Adipocyte (in vitro differentiated cells): ENCODE measurements around the gene AP5B1.

Experiments used
- DNase-seq: peaks from one replicate; pipeline ENCODE4 v3.0.0-alpha.2; 2015; ENCODE audit warnings: low read depth
- H3K27me3 ChIP-seq: replicated peaks from 2 replicates; pipeline ENCODE4 v1.7.0; 2013; ENCODE audit warnings: mild to moderate bottlenecking, low read length, moderate library complexity; ENCODE audit not compliant: control insufficient read depth, insufficient read depth
- H3K36me3 ChIP-seq: 2 replicates; pipeline ENCODE4 v1.7.0; 2013; ENCODE audit warnings: low read length, mild to moderate bottlenecking, moderate library complexity; ENCODE audit not compliant: control insufficient read depth, insufficient read depth, severe bottlenecking
- H3K4me1 ChIP-seq: 2 replicates; pipeline ENCODE4 v1.7.0; 2013; ENCODE audit warnings: mild to moderate bottlenecking, low read length, moderate library complexity; ENCODE audit not compliant: control insufficient read depth, insufficient read depth
- H3K4me3 ChIP-seq: 2 replicates; pipeline ENCODE4 v1.7.0; 2013; ENCODE audit warnings: mild to moderate bottlenecking, low read length, moderate library complexity
- H3K9ac ChIP-seq: 2 replicates; pipeline ENCODE4 v1.7.0; 2013; ENCODE audit warnings: mild to moderate bottlenecking, low read length, moderate library complexity
- H3K9me3 ChIP-seq: 2 replicates; pipeline ENCODE4 v1.7.0; 2013; ENCODE audit warnings: mild to moderate bottlenecking, low read length, moderate library complexity; ENCODE audit not compliant: control insufficient read depth

The AP5B1 gene

GRCh38 chr11:65780770-65781151 is at the start of gene AP5B1:
TSS of gene AP5B1 (minus strand) at chr11:65780976. CDS start at chr11:65780591, 385 bp downstream.
- peak within 1 kb of the TSS; percentile 98 for H3K9ac ChIP-seq
- H3K4me1 ChIP-seq: peaks cover 35% of the 10 kb centered on the region
- H3K4me3 ChIP-seq: peak within 1 kb of the TSS; percentile 97
- DNase-seq: peak; percentile 92
- no peaks in the 10 kb centered on the region for H3K9me3 ChIP-seq
- peaks cover 25% of the 10 kb centered on the region for H3K36me3 ChIP-seq
- H3K27me3 ChIP-seq: peaks cover 8% of the 10 kb centered on the region

GRCh38 chr11:65829459-65829858 is 48.7 kb upstream of the AP5B1 start:
- Histone ChIP-seq H3K9ac (no peak overlapping the region), H3K9me3 (no peaks in the 10 kb centered on the region), H3K36me3 (no peaks in the 10 kb centered on the region), H3K4me1 (peaks cover 7% of the 10 kb centered on the region), H3K27me3 (peaks cover 2% of the 10 kb centered on the region), H3K4me3 (no peak overlapping the region)
- DNase-seq: no peak

- Histone ChIP-seq H3K36me3 (no peaks in the 10 kb centered on the region), H3K4me1 (no peaks in the 10 kb centered on the region), H3K9ac (no peak overlapping the region), H3K4me3 (no peak overlapping the region), H3K9me3 (no peaks in the 10 kb centered on the region), H3K27me3 (peaks cover 2% of the 10 kb centered on the region)
- no peak for DNase-seq
These were observed 46.4 kb upstream of the AP5B1 start for GRCh38 chr11:65826984-65827735.

- no peaks in the 10 kb centered on the region for H3K9me3 ChIP-seq
- no peak overlapping the region for H3K4me3 ChIP-seq
These were observed 42.2 kb upstream of the AP5B1 start for GRCh38 chr11:65822776-65823528.

GRCh38 chr11:65821107-65821506 is 40.3 kb upstream of the AP5B1 start:
- peaks cover 4% of the 10 kb centered on the region for H3K4me1 ChIP-seq
- H3K36me3 ChIP-seq: no peaks in the 10 kb centered on the region
- H3K4me3 ChIP-seq: no peak overlapping the region
- DNase-seq: no peak
- no peaks in the 10 kb centered on the region for H3K9me3 ChIP-seq
- H3K9ac ChIP-seq: no peak overlapping the region
- no peaks in the 10 kb centered on the region for H3K27me3 ChIP-seq

More at GRCh38 chr11:65822776-65823528, 42.2 kb upstream of the AP5B1 start:
- no peaks in the 10 kb centered on the region for H3K4me1 ChIP-seq
- H3K36me3 ChIP-seq: no peaks in the 10 kb centered on the region
- no peak for DNase-seq
- H3K27me3 ChIP-seq: no peaks in the 10 kb centered on the region
- no peak overlapping the region for H3K9ac ChIP-seq

GRCh38 chr11:65817835-65818680 is 37.3 kb upstream of the AP5B1 start:
- H3K4me3 ChIP-seq: peak overlapping the region; percentile 87
- H3K27me3 ChIP-seq: no peaks in the 10 kb centered on the region
- peak overlapping the region; percentile 87 for H3K9ac ChIP-seq
- H3K4me1 ChIP-seq: peaks cover 24% of the 10 kb centered on the region
- H3K9me3 ChIP-seq: no peaks in the 10 kb centered on the region
- peak; percentile 98 for DNase-seq
- H3K36me3 ChIP-seq: no peaks in the 10 kb centered on the region

GRCh38 chr11:65817312-65817834 is 36.6 kb upstream of the AP5B1 start:
- H3K36me3 ChIP-seq: no peaks in the 10 kb centered on the region
- peak overlapping the region; percentile 87 for H3K4me3 ChIP-seq
- H3K9me3 ChIP-seq: no peaks in the 10 kb centered on the region
- H3K27me3 ChIP-seq: no peaks in the 10 kb centered on the region
- H3K9ac ChIP-seq: peak overlapping the region; percentile 87
- DNase-seq: peak; percentile 27
- H3K4me1 ChIP-seq: peaks cover 30% of the 10 kb centered on the region

- Histone ChIP-seq H3K9me3 (no peaks in the 10 kb centered on the region), H3K9ac (no peak overlapping the region), H3K4me3 (peak overlapping the region; percentile 87), H3K4me1 (peaks cover 36% of the 10 kb centered on the region), H3K27me3 (no peaks in the 10 kb centered on the region), H3K36me3 (no peaks in the 10 kb centered on the region)
- DNase-seq: no peak
These were observed 35.9 kb upstream of the AP5B1 start for GRCh38 chr11:65816696-65817095.

- Histone ChIP-seq H3K4me3 (peak overlapping the region; percentile 13), H3K9me3 (no peaks in the 10 kb centered on the region), H3K36me3 (no peaks in the 10 kb centered on the region), H3K4me1 (peaks cover 45% of the 10 kb centered on the region), H3K27me3 (no peaks in the 10 kb centered on the region), H3K9ac (peak overlapping the region; percentile 37)
- no peak for DNase-seq
These were observed 34.3 kb upstream of the AP5B1 start for GRCh38 chr11:65814986-65815565.

GRCh38 chr11:65814131-65814985 is 33.6 kb upstream of the AP5B1 start:
- no peak for DNase-seq
- H3K4me3 ChIP-seq: peak overlapping the region; percentile 13
- H3K9ac ChIP-seq: peak overlapping the region; percentile 37
- H3K9me3 ChIP-seq: no peaks in the 10 kb centered on the region
- H3K36me3 ChIP-seq: no peaks in the 10 kb centered on the region
- H3K4me1 ChIP-seq: peaks cover 45% of the 10 kb centered on the region
- peaks cover 2% of the 10 kb centered on the region for H3K27me3 ChIP-seq
